GM12891 (cell line): ENCODE results near the gene KCNJ4.

Source experiments
- PAX5 ChIP-seq: IDR thresholded peaks from 2 replicates; pipeline ENCODE4 v1.6.1; 2011; ENCODE audit warnings: low read length, moderate library complexity, mild to moderate bottlenecking; ENCODE audit not compliant: insufficient read depth, severe bottlenecking
- POLR2A ChIP-seq: IDR thresholded peaks from 2 replicates; pipeline ENCODE4 v1.6.1; 2011; ENCODE audit warnings: low read depth, low read length, control low read depth
- POLR2AphosphoS5 ChIP-seq: IDR thresholded peaks from 2 replicates; pipeline ENCODE4 v1.6.1; 2011; ENCODE audit warnings: low read depth, low read length, control low read depth
- POU2F2 ChIP-seq: IDR thresholded peaks from 2 replicates; pipeline ENCODE4 v1.6.1; 2011; ENCODE audit warnings: low read depth, mild to moderate bottlenecking, control low read depth, low read length, moderate library complexity
- SPI1 ChIP-seq: IDR thresholded peaks from 2 replicates; pipeline ENCODE4 v1.6.1; 2011; ENCODE audit warnings: low read depth, low read length, control low read depth
- TAF1 ChIP-seq: IDR thresholded peaks from 2 replicates; pipeline ENCODE4 v1.6.1; 2011; ENCODE audit warnings: low read depth, low read length, control low read depth

DNA sequence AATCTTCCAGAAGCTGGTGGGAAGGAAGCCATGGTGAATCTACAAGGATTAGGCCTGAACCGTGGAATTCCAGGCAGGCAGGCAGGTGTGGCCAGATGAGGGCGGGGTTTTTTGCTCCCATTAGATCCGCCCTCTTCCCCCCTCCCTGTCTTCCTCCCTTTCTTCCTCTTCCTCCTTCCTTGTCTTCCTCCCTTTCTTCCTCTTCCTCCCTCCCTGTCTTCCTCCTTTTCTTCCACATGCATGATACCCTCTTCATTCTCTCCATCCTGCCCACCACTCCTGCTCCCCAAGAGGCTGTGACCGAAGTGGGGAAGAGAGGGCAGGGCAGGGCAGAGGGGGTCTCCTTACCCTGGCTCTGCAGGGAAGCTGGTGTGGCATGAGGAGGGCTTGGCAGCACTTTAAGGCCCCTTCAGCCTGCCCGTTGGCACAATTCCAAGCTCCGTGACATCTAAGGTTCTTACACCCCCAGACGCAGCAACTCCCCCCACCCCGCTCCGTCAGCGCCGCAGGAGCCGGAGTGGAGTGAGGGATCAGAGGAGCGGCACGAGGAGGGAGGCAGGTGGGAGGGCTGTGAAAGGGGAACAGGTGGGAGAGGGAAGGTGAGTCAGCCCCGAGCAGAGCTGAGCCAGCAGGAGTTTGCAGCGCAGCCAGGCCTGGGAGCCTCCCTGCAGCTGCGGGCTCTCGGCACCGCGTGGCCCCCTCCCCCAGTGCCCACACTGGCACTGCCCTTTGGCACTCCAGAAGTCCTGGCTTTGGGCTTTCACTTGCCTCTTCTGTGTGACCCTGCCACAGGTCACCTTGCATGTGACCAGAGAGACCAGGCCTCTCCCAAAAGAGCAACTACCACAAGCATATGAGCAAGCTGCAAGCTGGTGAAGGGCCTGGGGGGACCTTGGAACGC, 32.1 kb downstream of the KCNJ4 start:
- no peak for TF ChIP-seq PAX5
- no peak for TF ChIP-seq POLR2AphosphoS5
- no peak for TF ChIP-seq TAF1
- TF ChIP-seq POLR2A = no peak
- no peak for TF ChIP-seq POU2F2
- no peak for TF ChIP-seq SPI1
